Fibroblast of mammary gland (primary cell): ENCODE results near the gene SGIP1.
"Not testable (repeated sequence)": the region's sequence is repeated elsewhere in the genome, so short reads cannot be mapped to it uniquely, and the experiment has no call there.

Experiments used
- DNase-seq: peaks from one replicate; pipeline ENCODE4 v3.0.0-alpha.2; 2010; ENCODE audit warnings: low read depth
- H3K4me3 ChIP-seq: 2 replicates; pipeline ENCODE4 v1.5.1; 2011; ENCODE audit warnings: low read depth, mild to moderate bottlenecking, low read length, moderate library complexity; ENCODE audit not compliant: control insufficient read depth
- CTCF ChIP-seq: conservative IDR thresholded peaks from 2 replicates; pipeline ENCODE4 v1.5.1; 2011; ENCODE audit warnings: low read depth, low read length, inconsistent platforms; ENCODE audit not compliant: control insufficient read depth, insufficient read depth

Gene SGIP1

DNA sequence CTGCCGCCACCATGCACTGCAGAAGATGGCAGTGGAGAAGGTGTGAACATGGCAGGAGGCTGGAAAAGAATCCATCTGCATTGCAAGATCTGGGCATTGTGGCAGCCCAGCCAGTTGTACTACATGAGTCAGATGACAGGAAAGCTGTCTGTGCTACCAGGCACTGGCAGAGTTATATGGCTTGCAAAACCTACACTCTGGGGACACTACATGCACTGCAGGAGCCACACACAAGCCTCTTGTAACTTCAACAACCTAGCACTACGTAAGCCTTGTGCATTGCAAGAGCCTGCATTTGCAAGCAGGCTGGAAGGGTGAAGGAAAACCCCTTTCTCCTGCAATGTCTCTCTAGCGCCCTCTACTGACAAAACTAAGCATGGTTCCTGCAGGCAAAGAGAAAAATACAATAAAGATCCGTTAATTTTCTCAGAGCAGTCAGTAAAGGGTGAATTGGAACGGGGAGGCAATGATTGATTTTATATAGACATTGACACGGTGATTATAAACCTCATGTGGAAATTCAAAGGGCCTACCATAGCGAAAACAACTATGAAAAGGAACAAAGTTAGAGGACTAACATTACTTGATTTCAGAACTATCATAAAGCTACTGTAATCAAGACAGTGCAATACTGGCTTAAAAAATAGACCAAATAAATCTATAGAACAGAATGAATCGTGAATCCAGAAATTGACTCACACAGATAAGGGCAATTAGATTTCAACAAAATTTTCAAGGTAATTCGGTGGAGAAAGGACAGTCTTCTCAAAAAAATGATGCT, 192.1 kb downstream of the SGIP1 start:
- TF ChIP-seq CTCF, result peak; percentile 100
- DNase-seq, result peak; percentile 84
- H3K4me3 ChIP-seq, result no peak overlapping the region

DNA sequence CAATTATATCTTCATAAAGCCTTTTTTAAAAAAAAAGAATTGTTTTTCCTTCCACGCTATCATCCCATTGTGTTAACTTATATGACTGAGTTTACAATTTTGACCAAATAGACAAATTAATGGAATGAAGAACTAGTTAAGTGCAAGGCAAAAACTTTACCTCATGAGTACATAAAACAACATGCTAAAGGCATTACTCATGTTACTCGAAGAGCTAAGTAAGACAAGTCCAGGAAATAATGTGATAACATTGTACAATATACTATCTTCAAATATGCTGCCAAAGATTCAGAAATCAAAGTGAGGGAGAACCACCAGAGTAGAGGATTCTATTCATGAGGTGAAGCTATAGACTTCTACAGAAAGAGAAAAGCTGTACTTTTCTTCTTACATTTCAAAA, 194.1 kb downstream of the SGIP1 start:
- DNase-seq, result peak; percentile 35
- no peak for TF ChIP-seq CTCF
- H3K4me3 ChIP-seq, result no peak overlapping the region

DNA sequence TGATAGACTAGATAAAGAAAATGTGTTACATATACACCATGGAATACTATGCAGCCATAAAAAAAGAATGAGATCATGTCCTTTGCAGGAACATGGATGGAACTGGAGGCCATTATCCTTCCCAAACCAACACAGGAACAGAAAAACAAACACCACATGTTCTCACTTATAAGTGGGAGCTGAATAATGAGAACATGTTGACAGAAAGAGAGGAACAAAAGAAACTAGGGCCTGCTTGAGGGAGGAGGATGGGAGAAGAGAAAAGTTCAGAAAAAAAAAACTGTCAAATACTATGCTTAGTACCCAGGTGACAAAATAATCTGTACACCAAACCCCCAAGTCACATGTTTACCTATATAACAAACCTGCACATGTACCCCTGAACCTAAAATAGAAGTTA, 194.8 kb downstream of the SGIP1 start:
- not testable (repeated sequence) for DNase-seq, H3K4me3 ChIP-seq

GRCh38 chr1:66729119-66729518, 195.2 kb downstream of the SGIP1 start:
- no peak for TF ChIP-seq CTCF
- H3K4me3 ChIP-seq, result no peak overlapping the region
- no peak for DNase-seq

GRCh38 chr1:66729523-66729922, 195.6 kb downstream of the SGIP1 start:
- no peak for TF ChIP-seq CTCF
- no peak for DNase-seq

GRCh38 chr1:66730462-66730861, 196.5 kb downstream of the SGIP1 start:
- no peak for TF ChIP-seq CTCF
- no peak overlapping the region for H3K4me3 ChIP-seq
- no peak for DNase-seq

More at GRCh38 chr1:66729523-66729922, 195.6 kb downstream of the SGIP1 start:
- no peak overlapping the region for H3K4me3 ChIP-seq

- DNase-seq, result no peak
- no peak for TF ChIP-seq CTCF
- no peak overlapping the region for H3K4me3 ChIP-seq
Measured at GRCh38 chr1:66731170-66731865, 197.4 kb downstream of the SGIP1 start.
